ENCODE results near the gene EEPD1. TPM values are rescaled to one million over a fixed set of nuclear protein-coding genes. Genes with fewer than 3 reads are reported as not detected.

The EEPD1 gene
- total RNA-seq, 2 donors from 2014 or later = 4.0 to 6.8 TPM

DNA sequence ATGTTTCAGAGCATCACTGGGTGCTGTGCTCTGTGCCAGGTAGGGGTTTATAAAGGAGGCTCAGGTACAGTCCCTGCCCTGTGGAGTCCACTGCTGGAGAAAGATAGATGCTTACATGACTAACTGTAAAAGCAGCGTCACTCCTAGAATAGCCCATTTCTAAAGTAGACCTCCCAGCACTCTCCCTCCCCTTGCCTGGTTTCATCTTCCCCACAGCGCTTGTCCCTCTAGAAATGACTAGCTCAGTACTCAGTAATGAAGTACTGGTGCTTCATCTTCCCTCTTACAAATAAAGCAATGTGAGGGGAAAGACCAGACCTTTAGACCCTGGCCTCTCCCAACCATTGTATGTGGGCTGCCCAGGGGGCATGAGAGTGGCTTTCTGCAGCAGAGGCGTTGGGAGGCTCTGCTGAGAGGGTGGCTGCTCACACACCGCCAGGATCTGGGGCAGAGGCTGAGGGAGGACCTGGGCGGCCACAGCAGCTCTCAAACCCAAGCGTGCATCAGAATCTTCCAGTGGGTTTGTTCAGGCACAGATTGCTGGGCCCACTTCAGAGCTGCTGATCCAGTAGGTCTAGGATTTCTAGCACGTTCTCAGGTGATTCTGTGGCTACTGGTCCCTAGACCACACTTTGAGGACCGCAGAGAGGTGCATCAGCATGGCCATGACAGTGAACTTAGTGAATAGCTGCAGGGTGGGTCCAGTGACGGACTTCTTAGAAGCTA is 126.3 kb downstream of the EEPD1 start:
- no peaks in the 10 kb centered on the region for H3K36me3 ChIP-seq
- peak; percentile 54 for DNase-seq (ENCODE audit: low spot score)
- no peaks in the 10 kb centered on the region for H3K9me3 ChIP-seq
- H3K27ac ChIP-seq = no peak overlapping the region
- H3K4me3 ChIP-seq = no peak overlapping the region
- H3K4me1 ChIP-seq = peaks cover 0 to 41% of the 10 kb centered on the region in 2 donors
- TF ChIP-seq, protein P1, sequence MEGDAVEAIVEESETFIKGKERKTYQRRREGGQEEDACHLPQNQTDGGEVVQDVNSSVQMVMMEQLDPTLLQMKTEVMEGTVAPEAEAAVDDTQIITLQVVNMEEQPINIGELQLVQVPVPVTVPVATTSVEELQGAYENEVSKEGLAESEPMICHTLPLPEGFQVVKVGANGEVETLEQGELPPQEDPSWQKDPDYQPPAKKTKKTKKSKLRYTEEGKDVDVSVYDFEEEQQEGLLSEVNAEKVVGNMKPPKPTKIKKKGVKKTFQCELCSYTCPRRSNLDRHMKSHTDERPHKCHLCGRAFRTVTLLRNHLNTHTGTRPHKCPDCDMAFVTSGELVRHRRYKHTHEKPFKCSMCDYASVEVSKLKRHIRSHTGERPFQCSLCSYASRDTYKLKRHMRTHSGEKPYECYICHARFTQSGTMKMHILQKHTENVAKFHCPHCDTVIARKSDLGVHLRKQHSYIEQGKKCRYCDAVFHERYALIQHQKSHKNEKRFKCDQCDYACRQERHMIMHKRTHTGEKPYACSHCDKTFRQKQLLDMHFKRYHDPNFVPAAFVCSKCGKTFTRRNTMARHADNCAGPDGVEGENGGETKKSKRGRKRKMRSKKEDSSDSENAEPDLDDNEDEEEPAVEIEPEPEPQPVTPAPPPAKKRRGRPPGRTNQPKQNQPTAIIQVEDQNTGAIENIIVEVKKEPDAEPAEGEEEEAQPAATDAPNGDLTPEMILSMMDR (IDR thresholded peaks at IDR 0.05) = no peak
- H3K27me3 ChIP-seq = no peaks in the 10 kb centered on the region

DNA sequence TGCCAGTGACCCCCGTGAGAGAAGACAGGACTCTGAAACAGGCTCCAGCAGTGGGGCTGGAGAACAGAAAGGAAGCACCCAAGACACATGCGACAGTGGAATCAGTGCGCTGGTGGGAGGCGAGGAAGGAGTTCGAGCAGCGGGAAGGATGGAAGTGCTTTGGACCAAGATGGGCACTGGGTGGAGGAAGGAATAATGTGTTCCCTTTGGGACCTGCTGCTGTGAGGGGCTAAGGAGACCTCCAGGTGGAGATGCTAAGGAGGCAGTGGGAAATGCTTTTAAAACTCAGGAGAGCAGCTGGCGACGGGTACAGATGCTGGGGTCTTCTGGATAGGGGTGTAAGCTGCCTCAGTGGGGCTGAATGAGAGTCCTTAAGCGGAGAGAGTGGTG is 126.9 kb downstream of the EEPD1 start:
- no peak overlapping the region for H3K27ac ChIP-seq
- no peak overlapping the region for H3K4me3 ChIP-seq
- DNase-seq (ENCODE audit: low spot score) = no peak
- no peaks in the 10 kb centered on the region for H3K27me3 ChIP-seq
- TF ChIP-seq, protein P1 (IDR thresholded peaks at IDR 0.05) = no peak
- H3K36me3 ChIP-seq = no peaks in the 10 kb centered on the region
- H3K4me1 ChIP-seq = peaks cover 0 to 38% of the 10 kb centered on the region in 2 donors
- H3K9me3 ChIP-seq = no peaks in the 10 kb centered on the region

DNA sequence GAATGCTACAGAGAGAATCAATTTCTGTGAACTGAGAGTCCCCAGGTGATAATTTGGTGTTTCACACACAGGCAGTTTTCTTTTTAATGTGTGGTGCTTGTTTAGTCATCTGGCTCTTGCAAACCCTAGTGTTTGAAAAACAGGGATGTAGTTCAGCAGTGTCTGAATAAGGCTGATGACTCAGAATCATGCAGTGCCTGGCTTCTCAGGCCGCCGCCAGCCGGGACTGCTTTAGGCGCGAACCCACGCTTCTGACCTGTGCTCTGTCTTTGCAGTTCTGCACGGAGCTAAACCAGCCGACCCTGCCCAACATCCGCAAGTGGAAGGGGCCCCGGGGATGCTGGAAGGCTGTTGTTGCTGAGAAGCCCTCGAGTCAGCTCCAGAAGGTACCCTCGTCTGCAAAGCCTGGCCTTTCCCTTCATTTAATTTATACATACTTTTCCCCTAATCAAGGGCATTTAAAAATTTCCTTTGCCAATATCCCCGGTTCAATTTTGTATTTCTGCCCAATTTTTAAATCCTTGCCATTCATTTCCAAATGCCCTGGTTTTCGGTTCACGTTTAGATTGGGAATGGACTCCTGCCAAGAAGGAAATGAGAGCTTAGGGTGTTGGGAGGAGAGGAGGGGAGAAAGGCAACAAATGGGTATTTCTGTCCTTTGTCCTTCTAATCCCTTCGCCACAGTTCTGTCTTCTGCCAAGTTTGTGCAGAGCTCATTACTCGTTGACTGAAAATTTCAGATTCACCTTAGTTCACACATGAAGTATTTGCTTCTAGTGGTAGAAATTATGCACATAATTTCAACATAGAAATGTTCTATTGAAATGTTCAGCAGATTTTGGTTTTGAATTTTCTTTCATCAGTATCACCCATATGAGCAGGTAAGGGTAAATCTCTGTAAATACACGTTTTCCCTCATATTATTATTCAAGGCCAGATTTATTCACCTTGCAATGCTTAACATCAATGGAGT is 128.1 kb downstream of the EEPD1 start:
- TF ChIP-seq, protein P1 (IDR thresholded peaks at IDR 0.05) = peak in 1 of 2 donors; percentile 14
- H3K27ac ChIP-seq = peak overlapping the region in 1 of 2 donors; percentile 36
- H3K36me3 ChIP-seq = no peaks in the 10 kb centered on the region
- H3K9me3 ChIP-seq = no peaks in the 10 kb centered on the region
- H3K4me1 ChIP-seq = peaks cover 0 to 50% of the 10 kb centered on the region in 2 donors
- peak; percentile 83 for DNase-seq (ENCODE audit: low spot score)
- no peaks in the 10 kb centered on the region for H3K27me3 ChIP-seq
- H3K4me3 ChIP-seq = no peak overlapping the region

DNA sequence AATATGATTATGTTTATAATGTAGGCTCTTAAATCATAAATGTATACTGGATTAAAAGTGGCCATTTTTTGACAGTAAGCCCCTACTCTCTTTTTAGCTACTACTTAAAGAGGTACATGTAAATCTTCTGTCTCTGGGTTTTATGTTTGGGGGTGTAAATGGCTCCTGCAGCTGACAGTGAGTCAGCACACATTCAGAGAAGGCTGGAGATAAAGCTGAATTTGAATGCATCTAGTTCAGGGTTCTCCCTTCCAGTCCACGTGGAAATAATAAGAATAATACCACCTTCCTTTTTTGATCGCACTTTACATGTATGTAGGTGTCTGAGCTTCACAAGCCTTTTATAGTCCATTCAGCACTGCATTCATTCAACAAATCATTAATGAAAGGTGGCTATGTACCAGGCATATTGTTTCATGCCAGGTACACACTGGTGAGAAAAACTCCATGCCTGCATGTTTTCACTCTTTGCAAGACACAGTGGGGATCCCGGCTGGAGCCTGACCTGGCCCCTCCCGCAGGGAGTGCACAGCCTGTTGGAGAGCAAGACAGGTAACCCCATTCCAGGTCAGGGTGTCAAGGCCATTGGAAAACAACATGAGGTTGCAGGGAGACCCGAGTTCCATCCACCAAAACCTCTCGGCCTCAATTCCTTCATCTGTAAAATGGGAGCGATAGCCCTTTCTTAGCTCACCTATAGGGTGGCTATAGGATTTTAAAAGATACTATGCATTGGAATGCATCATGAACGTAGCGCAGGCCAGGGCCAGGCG is 129.1 kb downstream of the EEPD1 start:
- no peaks in the 10 kb centered on the region for H3K9me3 ChIP-seq
- no peak for DNase-seq (ENCODE audit: low spot score)
- H3K27ac ChIP-seq = no peak overlapping the region
- no peaks in the 10 kb centered on the region for H3K27me3 ChIP-seq
- TF ChIP-seq, protein P1 (IDR thresholded peaks at IDR 0.05) = no peak
- peaks cover 0 to 49% of the 10 kb centered on the region in 2 donors for H3K4me1 ChIP-seq
- H3K4me3 ChIP-seq = no peak overlapping the region
- H3K36me3 ChIP-seq = no peaks in the 10 kb centered on the region

DNA sequence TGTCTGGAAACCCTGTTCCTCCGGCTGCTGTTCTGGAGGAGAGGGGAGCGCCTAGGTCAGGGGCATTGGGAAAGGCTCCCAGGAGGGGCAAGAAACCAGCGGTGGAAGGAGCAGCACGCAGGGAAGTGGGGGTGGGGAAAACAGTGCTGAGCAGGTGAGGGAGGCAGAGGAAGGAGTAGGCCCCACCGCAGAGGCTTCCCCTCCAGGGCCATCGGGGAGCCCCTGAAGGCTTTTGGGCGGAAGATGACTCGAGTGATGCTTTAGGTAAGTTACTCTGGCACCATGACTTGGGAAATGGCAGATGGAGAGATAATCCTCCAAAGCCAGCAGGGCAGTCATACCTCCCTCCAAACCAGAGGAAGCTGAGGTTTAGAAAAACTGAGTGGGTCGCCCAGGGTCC is 130.1 kb downstream of the EEPD1 start:
- Histone ChIP-seq H3K27ac (peak overlapping the region in 1 of 2 donors; percentile 0), H3K4me3 (no peak overlapping the region), H3K9me3 (no peaks in the 10 kb centered on the region), H3K36me3 (no peaks in the 10 kb centered on the region), H3K4me1 (peaks cover 0 to 46% of the 10 kb centered on the region in 2 donors), H3K27me3 (no peaks in the 10 kb centered on the region)
- DNase-seq (ENCODE audit: low spot score) = no peak
- TF ChIP-seq, protein P1 (IDR thresholded peaks at IDR 0.05) = no peak

Data from right atrium auricular region (tissue), 2 donors.